GM19395 (cell line): ENCODE results near the gene ZNF444.
"Not testable (repeated sequence)": the region's sequence is repeated elsewhere in the genome, so short reads cannot be mapped to it uniquely, and the experiment has no call there.

Experiments
- ATAC-seq: cut with Tn5 transposase; IDR thresholded peaks from one replicate; pipeline ENCODE4 v1.9.1; 2021; ENCODE audit warnings: mild to moderate bottlenecking, moderate library complexity; ENCODE audit not compliant: unreplicated experiment

Gene ZNF444

DNA sequence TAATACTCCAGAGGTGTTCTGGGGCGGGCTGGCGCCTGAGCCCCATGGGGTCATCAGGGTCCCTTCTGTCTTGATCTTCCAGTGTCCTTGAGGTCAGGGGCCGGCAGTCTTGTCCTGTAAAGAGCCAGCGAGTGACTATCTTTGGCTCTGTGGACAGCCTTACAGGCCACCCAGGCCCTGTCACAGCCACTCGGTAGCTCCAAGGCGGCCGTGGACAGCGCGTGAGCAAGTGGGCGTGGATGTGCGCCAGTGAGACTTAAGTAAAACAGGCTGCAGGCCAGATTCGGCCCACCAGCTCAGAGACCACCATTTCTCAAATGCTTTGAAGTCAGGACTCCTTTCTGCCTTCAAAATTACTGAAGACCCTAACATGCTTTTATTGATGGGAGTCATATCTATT lies 3.7 kb downstream of the ZNF444 start:
- no peak for ATAC-seq

DNA sequence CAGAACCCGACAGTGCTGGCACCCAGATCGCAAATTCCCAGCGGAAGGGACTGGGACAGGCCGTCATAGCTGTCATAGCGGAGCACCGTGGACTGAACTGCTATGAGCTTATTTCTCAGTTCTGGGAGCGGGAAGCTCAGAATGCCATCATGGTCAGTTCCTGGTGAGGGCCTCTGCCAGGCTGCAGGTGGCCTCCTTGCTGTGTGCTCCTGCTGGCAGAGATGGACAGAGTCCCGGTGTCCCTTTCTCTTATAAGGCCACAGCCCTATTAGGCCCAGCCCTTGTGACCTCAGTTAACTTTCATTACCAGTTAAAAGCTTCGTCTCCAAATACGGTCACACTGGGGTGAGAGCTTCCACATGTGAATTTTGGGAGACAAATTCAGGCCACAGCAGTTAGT lies 4.6 kb downstream of the ZNF444 start:
- no peak for ATAC-seq

DNA sequence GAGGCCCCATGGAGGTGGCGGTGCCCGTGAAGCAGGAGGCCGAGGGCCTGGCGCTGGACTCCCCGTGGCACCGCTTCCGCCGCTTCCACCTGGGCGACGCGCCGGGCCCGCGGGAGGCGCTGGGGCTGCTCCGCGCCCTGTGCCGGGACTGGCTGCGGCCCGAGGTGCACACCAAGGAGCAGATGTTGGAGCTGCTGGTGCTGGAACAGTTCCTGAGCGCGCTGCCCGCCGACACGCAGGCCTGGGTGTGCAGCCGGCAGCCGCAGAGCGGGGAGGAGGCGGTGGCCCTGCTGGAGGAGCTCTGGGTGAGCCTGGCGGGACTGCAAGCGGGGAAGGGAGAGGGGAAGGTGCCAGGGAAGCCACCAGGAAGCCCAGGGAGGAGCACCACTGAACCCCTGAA lies 5.8 kb downstream of the ZNF444 start:
- no peak for ATAC-seq

DNA sequence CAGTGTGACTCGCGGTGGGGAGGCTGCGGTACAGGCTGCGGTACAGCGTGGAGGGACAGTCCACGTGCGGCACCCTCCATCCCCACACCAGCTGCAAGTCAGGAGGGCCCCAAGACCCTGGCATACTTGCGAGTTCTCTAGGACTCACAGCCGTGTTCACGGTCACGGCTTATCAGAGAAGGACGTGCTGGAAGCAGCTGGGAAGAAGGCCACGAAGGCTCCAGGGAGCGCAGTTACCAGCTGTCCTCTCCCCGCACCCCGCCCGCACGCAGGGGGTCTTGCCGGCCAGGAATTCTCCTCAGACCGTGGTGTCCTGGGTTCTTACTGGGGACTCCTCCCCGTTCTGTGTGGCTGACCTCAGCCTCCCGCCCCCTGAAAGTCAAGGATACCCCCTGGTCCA lies 6.2 kb downstream of the ZNF444 start:
- ATAC-seq: no peak

DNA sequence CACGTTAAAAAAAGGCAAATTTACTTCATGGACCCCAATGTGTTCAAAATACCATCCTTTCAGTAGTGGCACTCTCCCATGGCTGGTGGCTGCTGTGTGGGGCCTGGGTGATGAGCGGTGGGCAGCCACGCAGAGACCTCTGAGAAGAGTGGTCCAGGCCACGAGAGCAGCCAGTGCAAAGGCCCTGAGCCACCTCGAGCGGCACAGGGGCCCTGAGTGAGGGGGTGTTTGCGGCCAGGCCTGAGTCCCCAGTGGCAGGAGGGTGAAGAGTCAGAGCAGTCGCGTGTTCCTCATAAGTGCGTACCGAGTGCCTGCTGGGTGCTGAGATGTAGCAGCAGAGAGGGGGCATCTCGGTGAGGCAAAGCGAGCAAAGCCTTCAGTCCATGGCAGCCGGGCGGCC lies 7.0 kb downstream of the ZNF444 start:
- ATAC-seq: no peak

DNA sequence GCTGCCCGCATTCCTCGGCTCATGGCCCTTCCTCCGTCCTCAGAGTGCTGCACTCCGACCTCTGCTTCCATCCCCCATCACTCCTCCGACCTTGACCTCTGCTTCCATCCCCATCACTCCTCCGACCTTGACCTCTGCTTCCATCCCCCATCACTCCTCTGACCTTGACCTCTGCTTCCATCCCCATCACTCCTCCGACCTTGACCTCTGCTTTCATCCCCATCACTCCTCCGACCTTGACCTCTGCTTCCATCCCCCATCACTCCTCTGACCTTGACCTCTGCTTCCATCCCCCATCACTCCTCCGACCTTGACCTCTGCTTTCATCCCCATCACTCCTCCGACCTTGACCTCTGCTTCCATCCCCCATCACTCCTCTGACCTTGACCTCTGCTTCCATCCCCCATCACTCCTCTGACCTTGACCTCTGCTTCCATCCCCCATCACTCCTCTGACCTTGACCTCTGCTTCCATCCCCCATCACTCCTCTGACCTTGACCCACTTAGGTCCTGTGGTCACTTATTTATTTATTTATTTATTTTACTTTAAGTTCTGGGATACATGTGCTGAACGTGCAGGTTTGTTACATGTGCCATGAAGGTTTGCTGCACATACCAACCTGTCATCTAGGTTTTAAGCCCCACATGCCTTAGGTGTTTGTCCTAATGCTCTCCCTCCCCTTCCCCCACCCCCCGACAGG lies 8.0 kb downstream of the ZNF444 start:
- ATAC-seq: not testable (repeated sequence)

DNA sequence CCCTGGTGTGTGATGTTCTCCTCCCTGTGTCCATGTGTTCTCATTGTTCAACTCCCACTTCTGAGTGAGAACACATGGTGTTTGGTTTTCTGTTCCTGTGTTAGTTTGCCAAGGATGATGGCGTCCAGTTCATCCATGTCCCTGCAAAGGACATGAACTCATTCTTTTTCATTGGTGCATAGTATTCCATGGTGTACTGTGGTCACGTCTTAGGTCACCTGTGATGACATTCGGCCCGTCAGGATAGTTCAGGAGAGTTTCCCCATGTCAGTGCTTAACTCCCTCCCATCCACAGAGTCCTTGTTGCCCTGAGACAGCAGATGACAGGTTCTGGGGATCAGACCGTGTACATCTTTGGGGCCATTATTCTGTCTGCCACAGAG lies 8.6 kb downstream of the ZNF444 start:
- ATAC-seq: no peak

DNA sequence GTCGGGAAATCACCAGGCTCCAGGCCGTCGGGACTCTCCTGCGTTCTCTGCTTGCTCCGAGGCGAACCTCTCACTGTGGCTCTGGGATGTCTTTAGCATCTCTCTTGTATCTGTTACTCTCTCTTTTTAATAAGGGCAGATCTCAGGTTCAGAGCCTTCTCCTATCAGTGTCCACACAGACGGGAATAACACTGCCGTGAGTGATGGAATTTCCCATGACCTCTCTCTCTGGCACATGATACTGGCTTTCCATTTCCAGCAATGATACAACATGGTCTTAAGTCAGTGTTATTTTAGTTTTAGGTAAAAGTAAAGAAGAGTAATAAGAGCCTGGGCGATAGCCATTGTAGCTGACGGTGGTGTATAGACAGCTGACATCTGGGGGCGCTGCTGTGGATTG lies 9.3 kb downstream of the ZNF444 start:
- no peak for ATAC-seq

DNA sequence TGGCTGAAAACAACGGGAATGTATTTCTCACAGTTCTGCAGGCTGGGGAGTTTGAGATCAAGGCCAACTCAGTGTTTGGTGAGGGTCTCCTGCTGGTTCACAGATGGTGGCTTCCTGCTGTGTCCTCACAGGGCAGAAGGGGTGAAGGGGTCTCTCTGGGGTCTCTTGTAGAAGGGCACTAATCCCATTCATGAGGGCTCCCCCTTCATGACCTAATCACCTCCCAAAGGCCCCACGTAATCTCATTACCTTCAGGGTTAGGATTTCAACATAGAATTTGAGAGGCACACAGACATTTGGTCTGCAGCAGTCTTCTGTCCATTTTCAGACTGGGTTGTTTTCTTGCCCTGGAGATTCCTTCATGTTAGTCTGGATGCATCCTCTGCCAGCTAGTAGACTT lies 11.6 kb downstream of the ZNF444 start:
- ATAC-seq: no peak

DNA sequence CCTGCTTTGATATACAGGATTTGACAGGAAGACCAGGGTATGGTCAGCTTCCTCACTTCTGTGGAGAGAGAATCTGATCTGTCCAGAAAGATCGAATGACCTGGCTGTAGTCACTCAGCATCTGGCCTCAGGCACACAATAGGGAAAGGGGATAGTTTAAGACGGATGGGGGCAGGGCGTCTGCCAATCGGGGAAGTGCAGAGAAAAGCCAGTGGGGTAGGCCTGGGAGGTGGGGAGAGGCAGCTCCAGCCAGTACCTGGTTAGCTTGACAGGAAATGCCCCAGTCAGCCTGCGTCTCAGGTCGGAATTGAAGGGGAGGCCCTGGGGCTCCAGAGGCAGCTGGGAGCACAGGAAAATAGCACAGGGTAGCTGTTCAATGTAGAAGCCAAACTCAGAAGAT lies 12.4 kb downstream of the ZNF444 start:
- no peak for ATAC-seq

DNA sequence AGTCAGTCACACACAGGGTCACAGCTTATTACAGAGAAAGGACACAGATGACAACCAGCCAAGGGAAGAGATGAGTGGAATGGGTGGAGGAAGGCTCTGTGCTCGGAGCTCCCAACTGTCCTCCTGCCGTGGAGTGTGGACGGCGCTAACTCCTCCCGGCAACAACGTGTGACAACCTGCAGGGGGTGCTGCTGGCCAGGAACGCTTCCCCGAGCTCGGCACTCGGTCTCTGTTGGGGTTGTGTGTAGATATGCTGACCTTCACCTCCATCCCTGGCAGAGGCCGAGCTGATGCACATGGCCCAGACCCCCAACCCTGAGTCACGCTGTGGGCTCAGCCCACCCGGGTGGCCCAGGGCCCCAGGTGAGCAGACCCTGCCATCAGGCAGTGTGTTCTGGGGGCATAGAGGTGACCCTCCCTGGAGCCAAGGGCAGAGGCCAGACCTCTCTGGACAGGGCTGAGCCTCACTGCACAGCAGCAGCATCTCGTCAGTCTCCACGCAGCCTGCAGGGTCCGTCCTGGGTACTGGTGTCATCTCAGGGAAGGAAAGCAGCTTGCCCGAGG lies 14.1 kb downstream of the ZNF444 start:
- no peak for ATAC-seq

DNA sequence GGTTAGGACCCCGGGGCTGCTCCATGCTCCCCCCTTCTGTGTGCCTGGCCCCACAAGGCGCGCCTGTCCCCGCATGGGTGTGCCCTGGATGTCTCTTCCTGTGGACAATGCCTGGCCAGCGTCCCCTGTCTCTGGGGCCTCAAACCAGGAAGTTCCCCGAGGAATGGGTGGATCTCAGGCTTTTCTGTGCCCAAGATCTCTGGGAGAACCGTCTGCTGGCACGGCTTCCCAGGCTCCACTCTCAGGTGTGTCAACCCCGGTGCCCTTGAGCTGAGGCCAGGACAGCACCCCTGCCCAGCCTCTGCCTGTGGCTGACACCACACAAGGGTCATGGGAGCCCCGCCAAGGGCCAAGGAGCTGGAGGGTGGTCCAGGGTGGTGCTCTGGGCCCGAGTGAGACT lies 15.7 kb downstream of the ZNF444 start:
- ATAC-seq: no peak

DNA sequence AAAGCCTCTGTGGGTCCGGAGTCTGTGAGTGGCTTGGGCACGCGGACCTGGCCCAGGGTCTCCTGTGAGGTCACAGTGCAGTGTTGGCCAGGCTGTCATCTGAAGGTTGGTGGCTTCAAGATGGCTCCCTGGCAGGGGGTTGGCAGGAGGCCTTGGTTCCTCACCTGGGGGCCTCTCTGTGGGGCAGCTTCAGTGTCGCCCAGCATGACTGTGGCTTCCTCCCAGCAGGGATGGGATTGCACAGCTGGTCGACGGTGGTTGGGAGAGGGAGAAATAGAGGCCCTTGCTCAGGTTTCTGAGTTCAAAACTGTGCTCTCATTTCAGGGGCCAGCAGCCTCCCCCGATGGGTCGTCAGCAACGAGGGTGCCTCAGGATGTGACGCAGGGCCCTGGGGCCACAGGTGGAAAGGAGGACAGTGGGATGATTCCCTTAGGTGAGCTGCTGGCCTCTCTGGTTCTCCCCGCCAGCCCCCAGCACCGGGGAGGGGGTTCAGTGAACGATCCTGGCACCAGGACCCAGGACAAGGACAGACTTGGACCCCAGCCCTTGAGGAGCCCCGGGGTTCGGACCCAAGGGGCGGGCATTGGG lies 17.2 kb downstream of the ZNF444 start:
- no peak for ATAC-seq

DNA sequence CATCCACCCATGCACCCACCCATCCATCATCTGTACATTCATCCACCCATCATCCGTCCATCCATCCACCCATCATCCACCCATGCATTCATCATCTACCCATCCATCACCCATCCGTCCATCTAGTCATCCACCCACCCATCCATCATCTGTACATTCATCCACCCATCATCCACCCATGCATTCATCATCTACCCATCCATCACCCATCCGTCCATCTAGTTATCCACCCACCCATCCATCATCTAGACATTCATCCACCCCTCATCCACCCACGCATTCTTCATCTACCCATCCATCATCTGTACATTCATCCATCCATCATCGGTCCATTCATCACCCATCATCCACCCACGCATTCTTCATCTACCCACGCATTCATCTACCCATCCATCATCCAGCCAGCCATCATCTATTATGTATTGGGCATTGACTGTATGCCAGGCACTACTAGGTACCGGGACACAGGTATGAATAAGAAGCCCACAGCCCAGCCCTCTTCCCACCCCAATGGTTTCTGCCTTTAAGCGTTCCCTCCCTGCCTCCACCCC lies 18.0 kb downstream of the ZNF444 start:
- ATAC-seq: no peak

DNA sequence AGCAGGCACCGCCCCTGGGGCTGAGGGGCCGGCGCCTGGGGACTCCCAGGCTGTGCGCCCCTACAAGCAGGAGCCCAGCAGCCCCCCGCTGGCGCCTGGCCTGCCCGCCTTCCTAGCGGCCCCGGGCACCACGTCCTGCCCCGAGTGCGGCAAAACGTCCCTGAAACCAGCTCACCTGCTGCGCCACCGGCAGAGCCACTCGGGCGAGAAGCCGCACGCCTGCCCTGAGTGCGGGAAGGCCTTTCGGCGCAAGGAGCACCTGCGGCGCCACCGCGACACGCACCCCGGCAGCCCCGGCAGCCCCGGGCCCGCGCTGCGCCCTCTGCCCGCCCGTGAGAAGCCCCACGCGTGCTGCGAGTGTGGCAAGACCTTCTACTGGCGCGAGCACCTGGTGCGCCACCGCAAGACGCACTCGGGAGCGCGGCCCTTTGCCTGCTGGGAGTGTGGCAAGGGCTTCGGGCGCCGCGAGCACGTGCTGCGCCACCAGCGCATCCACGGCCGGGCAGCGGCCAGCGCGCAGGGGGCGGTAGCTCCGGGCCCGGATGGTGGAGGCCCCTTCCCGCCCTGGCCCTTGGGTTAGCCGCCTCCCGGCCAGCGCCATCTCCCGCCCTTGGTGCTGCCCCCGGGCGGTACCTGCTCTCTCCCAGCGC lies 18.7 kb downstream of the ZNF444 start:
- no peak for ATAC-seq

DNA sequence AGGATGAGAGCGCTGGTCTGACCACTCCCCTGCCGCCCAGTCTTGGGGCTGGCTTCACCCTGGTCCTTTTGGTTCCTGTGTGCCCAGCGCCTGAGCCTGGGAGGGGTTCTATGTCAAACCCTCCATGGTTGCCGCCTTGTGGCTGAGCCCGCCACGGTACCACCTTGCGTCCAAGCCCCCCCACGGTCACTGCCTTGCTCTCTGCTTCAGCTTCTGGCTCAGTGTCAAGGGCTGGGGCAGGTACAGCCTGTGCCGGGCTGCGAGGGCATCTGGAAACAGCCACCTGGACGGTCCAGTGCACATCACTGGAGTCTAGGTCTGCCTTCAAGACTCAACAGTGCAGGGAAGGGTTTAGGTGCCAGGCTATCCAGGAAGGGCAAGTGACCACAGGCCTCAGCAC lies 20.4 kb downstream of the ZNF444 start:
- ATAC-seq: no peak

DNA sequence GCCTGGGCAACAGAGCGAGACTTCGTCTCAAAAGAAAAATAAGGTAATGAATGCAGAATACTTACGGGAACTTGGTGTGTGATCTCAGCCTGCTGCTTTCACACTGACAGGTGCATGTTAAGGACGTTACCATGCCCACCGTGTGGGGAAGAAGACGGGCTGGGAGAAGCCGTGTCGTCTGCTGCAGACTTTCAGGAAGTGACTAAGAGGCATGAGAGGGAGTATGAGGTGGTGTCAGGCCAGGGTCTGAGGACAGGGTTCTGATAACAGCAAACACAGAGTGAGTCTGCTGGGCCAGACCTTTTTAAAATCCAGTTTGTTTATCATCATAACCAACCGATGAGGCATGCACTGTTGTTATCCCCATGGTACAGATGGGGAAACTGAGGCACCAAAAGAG lies 21.2 kb downstream of the ZNF444 start:
- no peak for ATAC-seq

DNA sequence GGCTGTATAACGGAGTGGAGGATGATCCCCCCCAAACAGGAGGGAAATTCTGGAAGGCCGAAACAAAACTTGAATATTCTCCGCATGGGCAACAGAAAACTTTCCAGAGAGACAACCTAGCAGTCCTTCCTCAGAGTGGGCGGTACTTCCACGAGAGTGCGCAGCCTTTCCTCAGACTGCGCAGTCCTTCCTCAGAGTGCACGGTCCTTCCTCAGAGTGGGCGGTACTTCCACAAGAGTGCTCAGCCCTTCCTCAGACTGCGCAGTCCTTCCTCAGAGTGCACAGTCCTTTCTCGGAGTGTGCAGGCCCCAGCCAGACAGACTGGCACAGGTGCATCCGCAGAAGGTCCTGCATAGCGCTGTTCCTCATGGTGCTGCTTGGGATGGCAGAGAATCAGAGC lies 22.0 kb downstream of the ZNF444 start:
- no peak for ATAC-seq

DNA sequence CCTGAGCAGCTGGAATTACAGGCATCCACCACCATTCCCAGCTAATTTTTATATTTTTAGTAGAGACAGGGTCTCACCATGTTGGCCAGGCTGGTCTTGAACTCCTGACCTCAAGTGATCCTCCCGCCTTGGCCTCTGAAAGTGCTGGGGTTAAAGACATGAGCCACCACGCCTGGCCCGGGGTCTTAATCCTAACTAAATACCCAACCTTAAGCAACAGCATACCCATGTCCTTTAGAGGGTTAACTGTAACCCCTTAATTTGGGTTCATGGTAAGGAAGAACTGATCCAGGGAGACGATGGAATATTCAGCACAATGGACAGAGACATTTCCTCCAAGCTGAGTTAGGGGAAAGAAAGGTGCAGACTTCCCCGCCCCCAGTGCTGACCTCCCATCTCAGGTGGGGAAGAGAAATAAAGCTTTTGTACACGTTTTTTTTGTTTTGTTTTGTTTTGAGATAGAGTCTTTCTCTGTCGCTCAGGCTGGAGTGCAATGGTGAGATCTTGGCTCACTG lies 26.0 kb downstream of the ZNF444 start:
- ATAC-seq: no peak

DNA sequence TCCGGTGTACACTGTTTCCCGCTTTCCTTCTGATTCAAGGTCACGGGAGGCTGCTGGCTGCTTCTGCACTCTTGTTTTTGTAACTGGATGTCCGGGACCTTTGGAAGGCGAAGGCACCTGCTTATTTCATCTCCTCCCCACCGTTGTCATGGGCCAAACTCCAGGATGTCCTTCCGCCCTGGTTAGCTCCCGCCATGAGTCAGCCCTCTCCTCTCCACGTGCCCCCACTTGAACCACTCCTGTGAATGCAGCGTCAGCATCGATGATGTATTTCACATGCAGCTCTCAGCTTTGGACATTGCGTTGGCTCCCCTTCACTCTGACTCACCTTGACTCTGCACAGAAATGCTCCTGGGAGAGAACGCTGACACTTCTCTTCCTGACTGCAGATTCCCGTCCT lies 29.2 kb downstream of the ZNF444 start:
- no peak for ATAC-seq

DNA sequence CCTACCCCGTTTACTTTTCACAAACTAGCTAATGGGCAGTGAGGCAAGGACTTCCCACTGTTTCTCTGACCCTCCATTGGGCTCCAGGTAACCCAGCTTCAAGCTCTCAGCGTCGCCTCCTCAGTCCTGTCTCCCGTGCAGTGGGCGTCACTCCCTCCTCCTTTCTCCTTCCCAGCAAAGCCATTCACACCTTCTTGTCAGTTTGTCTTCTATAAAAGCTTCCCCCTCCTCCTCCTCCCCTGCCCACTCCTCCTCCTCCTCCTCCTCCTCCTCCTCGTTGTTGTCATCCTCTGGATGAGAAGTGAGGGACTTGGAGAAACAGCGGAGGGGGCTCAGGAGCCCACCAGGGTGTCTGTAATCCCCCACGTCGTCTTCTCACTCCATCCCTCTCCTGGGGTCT lies 33.0 kb downstream of the ZNF444 start:
- no peak for ATAC-seq

DNA sequence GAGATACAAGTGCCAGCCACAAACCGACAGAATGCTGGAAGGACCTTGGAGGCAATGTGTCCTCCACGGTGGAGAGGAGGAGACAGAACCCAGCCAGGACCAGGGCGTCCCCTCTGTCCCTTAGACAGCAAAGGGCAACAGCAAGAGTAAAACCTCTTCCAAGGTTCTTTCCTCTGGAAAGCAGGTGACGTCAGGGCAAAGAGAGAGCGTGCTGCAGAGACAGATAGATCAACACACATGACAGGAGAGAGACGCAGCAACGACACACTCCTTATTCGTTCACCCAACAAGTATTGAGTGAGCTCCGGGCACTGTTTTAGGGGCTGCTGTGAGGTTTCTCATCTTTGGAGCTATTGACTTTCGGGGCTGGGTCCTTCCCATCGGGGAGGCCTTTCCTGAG lies 33.5 kb downstream of the ZNF444 start:
- no peak for ATAC-seq
